Tibial nerve (tissue), 4 donors: ENCODE measurements around the gene TFF3. TPM values are rescaled to one million over a fixed set of nuclear protein-coding genes. Genes with fewer than 3 reads are reported as not detected.

ENCODE experiments used
- DNase-seq, 2 donors: peaks; one replicate each; pipeline ENCODE4 v3.0.0-alpha.2; 2019; ENCODE audit warnings: low spot score in 2 of 2
- H3K27ac ChIP-seq, 4 donors: fragments of 200-600 bp; sonication (generic) in 3 of 4; one replicate each; pipeline ENCODE4 v1.5.1; 2017 to 2019; ENCODE audit warnings: mild to moderate bottlenecking in 1 of 4
- H3K27me3 ChIP-seq, 2 donors: fragments of 200-600 bp; sonication (generic) in 1 of 2; one replicate each; pipeline versions ENCODE4 v1.5.1 to v1.6.0; 2017 to 2019
- H3K36me3 ChIP-seq, 3 donors: fragments of 200-600 bp; sonication (generic); one replicate each; pipeline ENCODE4 v1.5.1; 2018 to 2019
- H3K4me1 ChIP-seq, 4 donors: fragments of 200-600 bp; sonication (generic) in 3 of 4; one replicate each; pipeline ENCODE4 v1.5.1; 2017 to 2019
- H3K4me3 ChIP-seq, 4 donors: fragments of 200-600 bp; sonication (generic) in 3 of 4; one replicate each; pipeline ENCODE4 v1.5.1; 2017 to 2019; ENCODE audit warnings: mild to moderate bottlenecking in 1 of 4, moderate library complexity in 1 of 4
- H3K9me3 ChIP-seq, 4 donors: fragments of 200-600 bp; sonication (generic) in 3 of 4; one replicate each; pipeline ENCODE4 v1.5.1; 2017 to 2019
- EP300 ChIP-seq, 2 donors: sonication (generic); formaldehyde crosslinking; IDR thresholded peaks; one replicate each; pipeline ENCODE4 v1.6.1; 2017; ENCODE audit warnings: antibody characterized with exemption in 2 of 2, mild to moderate bottlenecking in 1 of 2
- POLR2A ChIP-seq, 2 donors: fragments of 450-650 bp; IDR thresholded peaks; one replicate each; pipeline ENCODE4 v1.6.1; 2017; ENCODE audit warnings: antibody characterized with exemption in 2 of 2, mild to moderate bottlenecking in 2 of 2, moderate library complexity in 2 of 2
- WGBS, 2 donors: methylation state at CpG; one replicate each; pipeline ENCODE4 v1.1.5; 2018; 5-methylcytosine and 5-hydroxymethylcytosine counted together
- total RNA-seq, 4 donors: library from RNA; depleted of rRNA; stranded (reverse); fragments of >200 nt; gene quantifications; one replicate each; pipeline ENCODE4 v1.1.0, GENCODE V29; 2016
- TF ChIP-seq, protein P1 (sequence below), 5 experiments: fragments of 200-600 bp in 3 of 5; fragments of 450-650 bp in 2 of 5; sonication (generic) in 3 of 5; IDR thresholded peaks; one replicate each; pipeline ENCODE4 v1.5.1; 2016 to 2019; ENCODE audit warnings: antibody characterized with exemption in 5 of 5, mild to moderate bottlenecking in 3 of 5, moderate library complexity in 2 of 5

Gene TFF3
- total RNA-seq, 4 donors from 2014 or later: 4.2 to 21.1 (median 13.4) TPM

DNA sequence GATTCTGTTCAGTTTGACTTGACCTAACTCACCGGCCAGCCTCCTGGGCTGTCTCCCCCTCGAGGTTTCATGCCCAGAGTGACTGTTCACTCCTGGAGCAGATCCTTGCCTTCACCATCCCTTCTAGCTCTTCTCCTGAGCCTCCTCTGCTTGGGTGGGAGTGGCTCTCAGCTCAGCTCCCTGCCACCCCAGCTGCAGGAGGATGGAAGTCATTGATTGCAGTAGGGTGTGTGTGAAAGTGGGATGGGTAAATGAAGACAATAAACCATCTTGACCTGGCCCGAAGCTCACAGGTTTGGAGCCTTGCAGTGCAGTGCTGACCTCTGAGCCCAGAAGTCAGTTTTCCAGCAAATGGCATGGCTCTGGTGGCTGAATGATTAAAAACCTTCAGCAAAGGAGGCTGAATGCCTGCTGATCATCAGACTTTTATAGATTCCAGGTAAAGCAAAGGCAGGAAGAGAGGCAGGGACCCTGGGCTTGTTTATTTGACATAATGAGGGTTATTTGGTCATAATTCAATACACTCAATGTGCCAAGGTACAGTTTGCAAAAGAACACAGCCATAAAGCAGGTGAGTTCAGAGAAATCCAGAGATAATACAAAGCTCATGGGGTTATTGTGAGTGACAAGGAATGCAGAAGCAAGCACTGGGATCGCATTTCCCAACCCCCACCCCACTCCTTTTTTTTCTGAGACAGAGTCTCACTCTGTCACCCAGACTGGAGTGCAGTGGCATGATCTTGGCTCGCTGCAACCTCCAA, 17.5 kb upstream of the TFF3 start:
- H3K4me1 ChIP-seq: no peaks in the 10 kb centered on the region
- H3K36me3 ChIP-seq: no peaks in the 10 kb centered on the region
- peaks cover 0 to 14% (median 0%) of the 10 kb centered on the region in 4 donors for H3K9me3 ChIP-seq
- H3K4me3 ChIP-seq: no peak overlapping the region
- TF ChIP-seq EP300 (IDR thresholded peaks at IDR 0.05): no peak
- TF ChIP-seq, protein P1, sequence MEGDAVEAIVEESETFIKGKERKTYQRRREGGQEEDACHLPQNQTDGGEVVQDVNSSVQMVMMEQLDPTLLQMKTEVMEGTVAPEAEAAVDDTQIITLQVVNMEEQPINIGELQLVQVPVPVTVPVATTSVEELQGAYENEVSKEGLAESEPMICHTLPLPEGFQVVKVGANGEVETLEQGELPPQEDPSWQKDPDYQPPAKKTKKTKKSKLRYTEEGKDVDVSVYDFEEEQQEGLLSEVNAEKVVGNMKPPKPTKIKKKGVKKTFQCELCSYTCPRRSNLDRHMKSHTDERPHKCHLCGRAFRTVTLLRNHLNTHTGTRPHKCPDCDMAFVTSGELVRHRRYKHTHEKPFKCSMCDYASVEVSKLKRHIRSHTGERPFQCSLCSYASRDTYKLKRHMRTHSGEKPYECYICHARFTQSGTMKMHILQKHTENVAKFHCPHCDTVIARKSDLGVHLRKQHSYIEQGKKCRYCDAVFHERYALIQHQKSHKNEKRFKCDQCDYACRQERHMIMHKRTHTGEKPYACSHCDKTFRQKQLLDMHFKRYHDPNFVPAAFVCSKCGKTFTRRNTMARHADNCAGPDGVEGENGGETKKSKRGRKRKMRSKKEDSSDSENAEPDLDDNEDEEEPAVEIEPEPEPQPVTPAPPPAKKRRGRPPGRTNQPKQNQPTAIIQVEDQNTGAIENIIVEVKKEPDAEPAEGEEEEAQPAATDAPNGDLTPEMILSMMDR (IDR thresholded peaks at IDR 0.05): no peak
- no peak for TF ChIP-seq POLR2A (IDR thresholded peaks at IDR 0.05)
- no peaks in the 10 kb centered on the region for H3K27me3 ChIP-seq
- H3K27ac ChIP-seq: no peak overlapping the region
- no peak for DNase-seq
- 68 to 70% methylated on average over 5 of the region's 5 CpGs for WGBS, 2 donors

DNA sequence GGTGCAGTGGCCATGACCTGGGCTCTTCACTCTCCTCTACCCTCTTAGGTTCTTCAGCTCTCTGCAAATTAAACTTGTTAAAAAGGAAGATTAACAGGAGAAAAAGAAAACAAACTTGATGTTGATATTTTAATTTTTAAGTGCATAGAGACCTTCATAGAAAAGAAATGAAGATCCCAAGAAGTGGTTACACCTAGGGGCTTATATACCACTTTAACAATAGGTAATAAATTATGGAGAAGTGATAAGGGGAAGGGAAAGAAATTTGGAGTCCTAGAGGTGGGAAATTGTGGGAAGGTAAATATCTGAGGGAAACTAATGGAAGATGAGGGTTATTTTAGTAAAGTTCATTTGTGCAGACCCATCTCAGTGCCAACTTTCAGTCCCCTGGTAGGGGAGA, 16.5 kb upstream of the TFF3 start:
- Histone ChIP-seq H3K4me3 (no peak overlapping the region), H3K4me1 (no peaks in the 10 kb centered on the region), H3K36me3 (no peaks in the 10 kb centered on the region), H3K27ac (no peak overlapping the region), H3K9me3 (peaks cover 0 to 14% (median 0%) of the 10 kb centered on the region in 4 donors), H3K27me3 (no peaks in the 10 kb centered on the region)
- DNase-seq: no peak
- no peak for TF ChIP-seq POLR2A (IDR thresholded peaks at IDR 0.05)
- TF ChIP-seq, protein P1 (IDR thresholded peaks at IDR 0.05): no peak
- TF ChIP-seq EP300 (IDR thresholded peaks at IDR 0.05): no peak

DNA sequence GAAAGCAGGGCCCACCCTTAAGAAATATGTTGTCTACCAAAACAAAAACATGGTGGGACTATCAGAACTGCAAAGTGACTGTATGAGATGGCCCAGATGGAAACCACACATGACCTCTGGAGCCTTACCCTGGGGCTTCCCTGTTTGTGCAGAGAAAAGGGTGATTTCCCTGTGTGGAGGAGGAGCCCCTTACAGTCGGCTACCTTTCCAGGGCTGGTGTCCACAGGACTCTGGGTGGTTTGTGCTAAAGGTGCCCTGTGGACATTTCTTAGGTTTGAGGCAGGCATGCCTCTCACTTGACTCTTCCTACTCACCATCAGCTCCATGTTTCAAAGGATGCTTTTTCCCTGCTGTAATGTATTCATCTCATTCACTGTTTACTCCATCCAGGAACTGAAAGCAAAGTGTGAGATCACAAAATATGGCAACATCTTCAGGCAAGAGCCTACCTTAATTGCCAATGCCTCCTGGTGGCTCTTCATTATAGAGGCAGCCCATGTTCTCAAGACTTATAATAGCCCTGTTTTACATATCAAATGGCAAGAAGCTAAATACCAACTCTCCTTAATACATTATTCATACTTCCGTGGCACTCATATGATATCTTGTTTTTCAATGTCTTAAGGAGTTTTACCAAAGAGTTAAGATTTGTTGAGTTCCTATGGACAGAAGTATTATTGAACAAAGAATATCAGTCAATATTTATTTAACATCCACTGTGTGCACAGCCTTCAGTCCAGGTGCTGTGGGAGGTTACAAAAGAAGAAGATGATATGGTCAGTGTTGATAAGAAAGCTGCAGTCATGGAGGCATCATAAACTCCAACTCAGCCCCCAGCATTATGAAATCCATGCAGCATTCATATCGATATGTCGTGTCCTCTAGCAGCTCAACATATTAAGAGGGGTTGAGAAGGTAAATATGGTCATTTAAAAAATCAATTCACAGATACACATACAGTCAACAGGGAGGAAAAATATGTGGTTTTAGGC, 15.5 kb upstream of the TFF3 start:
- no peak for DNase-seq
- Histone ChIP-seq H3K36me3 (no peaks in the 10 kb centered on the region), H3K27ac (no peak overlapping the region), H3K4me1 (no peaks in the 10 kb centered on the region), H3K9me3 (peaks cover 0 to 16% (median 0%) of the 10 kb centered on the region in 4 donors), H3K4me3 (no peak overlapping the region), H3K27me3 (no peaks in the 10 kb centered on the region)
- 79 to 86% methylated on average over 4 of the region's 4 CpGs for WGBS, 2 donors
- TF ChIP-seq POLR2A (IDR thresholded peaks at IDR 0.05): no peak
- TF ChIP-seq, protein P1 (IDR thresholded peaks at IDR 0.05): no peak

DNA sequence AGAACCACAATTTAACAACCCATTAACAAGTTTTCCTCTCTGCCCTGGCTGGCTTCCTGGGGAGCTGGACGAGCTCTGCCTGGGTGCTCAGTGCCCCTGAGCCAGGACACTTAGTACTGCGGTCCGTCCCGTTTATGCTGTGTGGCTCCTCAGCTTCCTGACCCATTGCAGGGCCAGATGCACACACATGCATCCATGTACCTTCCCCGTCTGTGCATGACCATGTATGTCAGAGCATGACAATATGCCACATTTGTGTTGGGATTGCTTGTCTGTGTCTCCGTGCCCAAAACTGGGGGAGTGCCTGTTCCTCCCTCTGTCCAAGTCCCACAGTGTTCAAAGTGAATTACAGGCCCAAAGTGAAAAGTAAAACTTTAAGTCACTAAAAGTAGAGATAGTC, 9.7 kb upstream of the TFF3 start:
- Histone ChIP-seq H3K36me3 (no peaks in the 10 kb centered on the region), H3K9me3 (peaks cover 0 to 10% (median 0%) of the 10 kb centered on the region in 4 donors), H3K4me1 (no peaks in the 10 kb centered on the region), H3K4me3 (no peak overlapping the region), H3K27ac (no peak overlapping the region), H3K27me3 (no peaks in the 10 kb centered on the region)
- DNase-seq: no peak
- WGBS, 2 donors: 88 to 92% methylated on average over 6 of the region's 6 CpGs
- TF ChIP-seq, protein P1 (IDR thresholded peaks at IDR 0.05): no peak
- no peak for TF ChIP-seq POLR2A (IDR thresholded peaks at IDR 0.05)
- TF ChIP-seq EP300 (IDR thresholded peaks at IDR 0.05): no peak

DNA sequence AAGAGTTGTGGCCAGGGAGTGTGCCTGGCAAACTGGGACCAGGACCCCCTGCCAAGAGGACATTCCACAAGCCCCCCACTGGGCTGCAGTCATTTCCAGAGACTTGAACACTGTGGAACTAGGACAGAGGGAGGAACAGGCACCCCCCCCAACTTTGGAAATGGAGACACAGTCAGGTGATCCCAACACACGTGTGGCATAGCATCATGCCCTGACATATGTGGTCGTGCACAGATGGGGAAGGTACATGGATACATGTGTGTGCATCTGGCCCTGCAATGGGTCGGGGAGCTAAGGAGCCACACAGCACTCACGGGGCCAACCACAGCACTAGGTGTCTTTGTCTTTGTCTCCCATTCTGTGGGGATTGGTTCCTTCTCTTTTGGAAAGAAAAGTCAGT, 6.6 kb upstream of the TFF3 start:
- Histone ChIP-seq H3K9me3 (peaks cover 0 to 10% (median 0%) of the 10 kb centered on the region in 4 donors), H3K27ac (no peak overlapping the region), H3K27me3 (no peaks in the 10 kb centered on the region), H3K4me1 (no peaks in the 10 kb centered on the region), H3K4me3 (no peak overlapping the region), H3K36me3 (no peaks in the 10 kb centered on the region)
- no peak for DNase-seq
- TF ChIP-seq POLR2A (IDR thresholded peaks at IDR 0.05) (no peak), EP300 (IDR thresholded peaks at IDR 0.05) (no peak)
- TF ChIP-seq, protein P1 (IDR thresholded peaks at IDR 0.05): no peak
- WGBS, 2 donors: 80 to 92% methylated on average over 4 of the region's 4 CpGs
